Activated T-cell treated with anti-CD3 and anti-CD28 coated beads for 1 hour (primary cell): ENCODE results near the gene LAMA3.

ENCODE experiments used
- DNase-seq: peaks from one replicate; pipeline ENCODE4 v3.0.0-alpha.2; 2020; ENCODE audit warnings: low read depth

Gene LAMA3

GRCh38 chr18:23903971-23904370 is 214.7 kb downstream of the LAMA3 start:
- no peak for DNase-seq

GRCh38 chr18:23906658-23907057 is 217.4 kb downstream of the LAMA3 start:
- no peak for DNase-seq

- DNase-seq = no peak
Measured at GRCh38 chr18:23908827-23909226, 219.6 kb downstream of the LAMA3 start.

- no peak for DNase-seq
Measured at GRCh38 chr18:23910032-23910431, 220.8 kb downstream of the LAMA3 start.

GRCh38 chr18:23912356-23912755 is 223.1 kb downstream of the LAMA3 start:
- DNase-seq = no peak

- DNase-seq = no peak
Measured at GRCh38 chr18:23916338-23916737, 227.1 kb downstream of the LAMA3 start.

- peak; percentile 83 for DNase-seq
Measured at GRCh38 chr18:23918395-23919032, 229.3 kb downstream of the LAMA3 start.

GRCh38 chr18:23920054-23920453 is 230.8 kb downstream of the LAMA3 start:
- DNase-seq = no peak

GRCh38 chr18:23921716-23922285 is 232.5 kb downstream of the LAMA3 start:
- no peak for DNase-seq

GRCh38 chr18:23922939-23923338 is 233.7 kb downstream of the LAMA3 start:
- no peak for DNase-seq

- no peak for DNase-seq
Measured at GRCh38 chr18:23924813-23925212, 235.6 kb downstream of the LAMA3 start.

- no peak for DNase-seq
Measured at GRCh38 chr18:23926571-23926970, 237.3 kb downstream of the LAMA3 start.

- DNase-seq = no peak
Measured at GRCh38 chr18:23927821-23928746, 238.8 kb downstream of the LAMA3 start.

GRCh38 chr18:23929362-23929930 is 240.2 kb downstream of the LAMA3 start:
- DNase-seq = no peak

GRCh38 chr18:23930002-23930401 is 240.7 kb downstream of the LAMA3 start:
- DNase-seq = no peak

- no peak for DNase-seq
Measured at GRCh38 chr18:23932385-23933067, 243.3 kb downstream of the LAMA3 start.

GRCh38 chr18:23933407-23933806 is 244.2 kb downstream of the LAMA3 start:
- DNase-seq = no peak

- DNase-seq = no peak
Measured at GRCh38 chr18:23934252-23934651, 245.0 kb downstream of the LAMA3 start.

- no peak for DNase-seq
Measured at GRCh38 chr18:23934863-23935262, 245.6 kb downstream of the LAMA3 start.

GRCh38 chr18:23935804-23936203 is 246.6 kb downstream of the LAMA3 start:
- no peak for DNase-seq

- DNase-seq = no peak
Measured at GRCh38 chr18:23936381-23936958, 247.2 kb downstream of the LAMA3 start.
